ENCODE measurements around the gene NECAB3.

NECAB3 gene

GRCh38 chr20:33694639-33695012 is 20.4 kb upstream of the NECAB3 start:
- Histone ChIP-seq H3K4me3 (ENCODE audit: low read length in 2 of 2) (no peak overlapping the region), H3K36me3 (ENCODE audit: control insufficient read depth in 2 of 2, insufficient read depth in 2 of 2, low read length in 2 of 2) (no peaks in the 10 kb centered on the region), H3K27me3 (ENCODE audit: control insufficient read depth in 1 of 2, insufficient read depth in 2 of 2, low read length in 2 of 2) (no peaks in the 10 kb centered on the region), H3K9me3 (ENCODE audit: control insufficient read depth in 2 of 2, low read length in 2 of 2) (no peaks in the 10 kb centered on the region), H3K9ac (ENCODE audit: low read length in 2 of 2) (no peak overlapping the region), H3K4me1 (ENCODE audit: control insufficient read depth, insufficient read depth, low read length) (peaks cover 26% of the 10 kb centered on the region), H3K27ac (ENCODE audit: low read length) (no peak overlapping the region)

- Histone ChIP-seq H3K27me3 (ENCODE audit: control insufficient read depth in 1 of 2, insufficient read depth in 2 of 2, low read length in 2 of 2) (no peaks in the 10 kb centered on the region), H3K36me3 (ENCODE audit: control insufficient read depth in 2 of 2, insufficient read depth in 2 of 2, low read length in 2 of 2) (no peaks in the 10 kb centered on the region), H3K9me3 (ENCODE audit: control insufficient read depth in 2 of 2, low read length in 2 of 2) (no peaks in the 10 kb centered on the region), H3K9ac (ENCODE audit: low read length in 2 of 2) (no peak overlapping the region), H3K27ac (ENCODE audit: low read length) (no peak overlapping the region), H3K4me3 (ENCODE audit: low read length in 2 of 2) (no peak overlapping the region), H3K4me1 (ENCODE audit: control insufficient read depth, insufficient read depth, low read length) (peaks cover 26% of the 10 kb centered on the region)
These were observed 19.8 kb upstream of the NECAB3 start for GRCh38 chr20:33693741-33694638.

GRCh38 chr20:33693289-33693688 is 19.1 kb upstream of the NECAB3 start:
- no peaks in the 10 kb centered on the region for H3K27me3 ChIP-seq (ENCODE audit: control insufficient read depth in 1 of 2, insufficient read depth in 2 of 2, low read length in 2 of 2)
- H3K9me3 ChIP-seq (ENCODE audit: control insufficient read depth in 2 of 2, low read length in 2 of 2): no peaks in the 10 kb centered on the region
- no peaks in the 10 kb centered on the region for H3K36me3 ChIP-seq (ENCODE audit: control insufficient read depth in 2 of 2, insufficient read depth in 2 of 2, low read length in 2 of 2)
- H3K4me1 ChIP-seq (ENCODE audit: control insufficient read depth, insufficient read depth, low read length): peaks cover 26% of the 10 kb centered on the region
- no peak overlapping the region for H3K27ac ChIP-seq (ENCODE audit: low read length)
- no peak overlapping the region for H3K9ac ChIP-seq (ENCODE audit: low read length in 2 of 2)
- H3K4me3 ChIP-seq (ENCODE audit: low read length in 2 of 2): no peak overlapping the region

- no peak overlapping the region for H3K27ac ChIP-seq (ENCODE audit: low read length)
- H3K9me3 ChIP-seq (ENCODE audit: control insufficient read depth in 2 of 2, low read length in 2 of 2): no peaks in the 10 kb centered on the region
- H3K36me3 ChIP-seq (ENCODE audit: control insufficient read depth in 2 of 2, insufficient read depth in 2 of 2, low read length in 2 of 2): no peaks in the 10 kb centered on the region
- H3K4me1 ChIP-seq (ENCODE audit: control insufficient read depth, insufficient read depth, low read length): peaks cover 23% of the 10 kb centered on the region
- H3K27me3 ChIP-seq (ENCODE audit: control insufficient read depth in 1 of 2, insufficient read depth in 2 of 2, low read length in 2 of 2): no peaks in the 10 kb centered on the region
- no peak overlapping the region for H3K4me3 ChIP-seq (ENCODE audit: low read length in 2 of 2)
- no peak overlapping the region for H3K9ac ChIP-seq (ENCODE audit: low read length in 2 of 2)
These were observed 15.7 kb upstream of the NECAB3 start for GRCh38 chr20:33689973-33690372.

- H3K4me1 ChIP-seq (ENCODE audit: control insufficient read depth, insufficient read depth, low read length): peaks cover 24% of the 10 kb centered on the region
- no peak overlapping the region for H3K27ac ChIP-seq (ENCODE audit: low read length)
- no peak overlapping the region for H3K9ac ChIP-seq (ENCODE audit: low read length in 2 of 2)
- no peaks in the 10 kb centered on the region for H3K36me3 ChIP-seq (ENCODE audit: control insufficient read depth in 2 of 2, insufficient read depth in 2 of 2, low read length in 2 of 2)
- no peaks in the 10 kb centered on the region for H3K9me3 ChIP-seq (ENCODE audit: control insufficient read depth in 2 of 2, low read length in 2 of 2)
- no peaks in the 10 kb centered on the region for H3K27me3 ChIP-seq (ENCODE audit: control insufficient read depth in 1 of 2, insufficient read depth in 2 of 2, low read length in 2 of 2)
- H3K4me3 ChIP-seq (ENCODE audit: low read length in 2 of 2): no peak overlapping the region
These were observed 15.3 kb upstream of the NECAB3 start for GRCh38 chr20:33689493-33689892.

GRCh38 chr20:33688938-33689424 is 14.8 kb upstream of the NECAB3 start:
- no peak overlapping the region for H3K4me3 ChIP-seq (ENCODE audit: low read length in 2 of 2)
- H3K9ac ChIP-seq (ENCODE audit: low read length in 2 of 2): no peak overlapping the region
- no peaks in the 10 kb centered on the region for H3K36me3 ChIP-seq (ENCODE audit: control insufficient read depth in 2 of 2, insufficient read depth in 2 of 2, low read length in 2 of 2)
- no peaks in the 10 kb centered on the region for H3K27me3 ChIP-seq (ENCODE audit: control insufficient read depth in 1 of 2, insufficient read depth in 2 of 2, low read length in 2 of 2)
- H3K9me3 ChIP-seq (ENCODE audit: control insufficient read depth in 2 of 2, low read length in 2 of 2): no peaks in the 10 kb centered on the region
- H3K4me1 ChIP-seq (ENCODE audit: control insufficient read depth, insufficient read depth, low read length): peaks cover 19% of the 10 kb centered on the region
- no peak overlapping the region for H3K27ac ChIP-seq (ENCODE audit: low read length)

- Histone ChIP-seq H3K27ac (ENCODE audit: low read length) (no peak overlapping the region), H3K36me3 (ENCODE audit: control insufficient read depth in 2 of 2, insufficient read depth in 2 of 2, low read length in 2 of 2) (no peaks in the 10 kb centered on the region), H3K4me3 (ENCODE audit: low read length in 2 of 2) (no peak overlapping the region), H3K27me3 (ENCODE audit: control insufficient read depth in 1 of 2, insufficient read depth in 2 of 2, low read length in 2 of 2) (no peaks in the 10 kb centered on the region), H3K4me1 (ENCODE audit: control insufficient read depth, insufficient read depth, low read length) (peaks cover 16% of the 10 kb centered on the region), H3K9ac (ENCODE audit: low read length in 2 of 2) (no peak overlapping the region), H3K9me3 (ENCODE audit: control insufficient read depth in 2 of 2, low read length in 2 of 2) (no peaks in the 10 kb centered on the region)
These were observed 14.0 kb upstream of the NECAB3 start for GRCh38 chr20:33687993-33688937.

GRCh38 chr20:33687370-33687915 is 13.2 kb upstream of the NECAB3 start:
- Histone ChIP-seq H3K9me3 (ENCODE audit: control insufficient read depth in 2 of 2, low read length in 2 of 2) (no peaks in the 10 kb centered on the region), H3K9ac (ENCODE audit: low read length in 2 of 2) (no peak overlapping the region), H3K4me3 (ENCODE audit: low read length in 2 of 2) (no peak overlapping the region), H3K4me1 (ENCODE audit: control insufficient read depth, insufficient read depth, low read length) (peaks cover 16% of the 10 kb centered on the region), H3K36me3 (ENCODE audit: control insufficient read depth in 2 of 2, insufficient read depth in 2 of 2, low read length in 2 of 2) (no peaks in the 10 kb centered on the region), H3K27me3 (ENCODE audit: control insufficient read depth in 1 of 2, insufficient read depth in 2 of 2, low read length in 2 of 2) (no peaks in the 10 kb centered on the region), H3K27ac (ENCODE audit: low read length) (no peak overlapping the region)

- Histone ChIP-seq H3K27me3 (ENCODE audit: control insufficient read depth in 1 of 2, insufficient read depth in 2 of 2, low read length in 2 of 2) (no peaks in the 10 kb centered on the region), H3K4me1 (ENCODE audit: control insufficient read depth, insufficient read depth, low read length) (peaks cover 16% of the 10 kb centered on the region), H3K9ac (ENCODE audit: low read length in 2 of 2) (peak overlapping the region; percentile 41 to 55), H3K4me3 (ENCODE audit: low read length in 2 of 2) (peak overlapping the region; percentile 67 to 74), H3K36me3 (ENCODE audit: control insufficient read depth in 2 of 2, insufficient read depth in 2 of 2, low read length in 2 of 2) (no peaks in the 10 kb centered on the region), H3K9me3 (ENCODE audit: control insufficient read depth in 2 of 2, low read length in 2 of 2) (no peaks in the 10 kb centered on the region), H3K27ac (ENCODE audit: low read length) (no peak overlapping the region)
These were observed 12.7 kb upstream of the NECAB3 start for GRCh38 chr20:33686984-33687366.

- Histone ChIP-seq H3K36me3 (ENCODE audit: control insufficient read depth in 2 of 2, insufficient read depth in 2 of 2, low read length in 2 of 2) (no peaks in the 10 kb centered on the region), H3K4me3 (ENCODE audit: low read length in 2 of 2) (peak within 1 kb of the TSS; percentile 67 to 74), H3K27ac (ENCODE audit: low read length) (no peak within 1 kb of the TSS), H3K4me1 (ENCODE audit: control insufficient read depth, insufficient read depth, low read length) (peaks cover 16% of the 10 kb centered on the region), H3K9me3 (ENCODE audit: control insufficient read depth in 2 of 2, low read length in 2 of 2) (no peaks in the 10 kb centered on the region), H3K27me3 (ENCODE audit: control insufficient read depth in 1 of 2, insufficient read depth in 2 of 2, low read length in 2 of 2) (no peaks in the 10 kb centered on the region), H3K9ac (ENCODE audit: low read length in 2 of 2) (peak within 1 kb of the TSS; percentile 41 to 55)
These were observed 12.1 kb upstream of the NECAB3 start, which contains the start of gene E2F1 for GRCh38 chr20:33686100-33686983. TSS of gene E2F1 (minus strand) at chr20:33686385. CDS start at chr20:33686264, 121 bp downstream.

Data from stomach smooth muscle (tissue), 2 donors.